HEK293 (cell line): ENCODE data around the gene MPEG1.

Experiments used
- AEBP2 ChIP-seq: fragments of 450-650 bp; formaldehyde crosslinking; IDR thresholded peaks from 2 replicates; pipeline ENCODE4 v1.5.1; 2016; ENCODE audit warnings: missing biosample characterization, missing genetic modification characterization, borderline replicate concordance
- CTCF ChIP-seq: fragments of 450-650 bp; formaldehyde crosslinking; IDR thresholded peaks from 2 replicates; pipeline ENCODE4 v1.5.1; 2016; ENCODE audit warnings: missing biosample characterization, missing genetic modification characterization
- MYNN ChIP-seq: fragments of 450-650 bp; formaldehyde crosslinking; IDR thresholded peaks from 2 replicates; pipeline ENCODE4 v1.5.1; 2016; ENCODE audit warnings: missing biosample characterization, missing genetic modification characterization, borderline replicate concordance
- RBAK ChIP-seq: fragments of 450-650 bp; formaldehyde crosslinking; IDR thresholded peaks from 2 replicates; pipeline ENCODE4 v1.5.1; 2016; ENCODE audit warnings: missing biosample characterization, missing genetic modification characterization
- REST ChIP-seq: fragments of 450-650 bp; formaldehyde crosslinking; IDR thresholded peaks from 2 replicates; pipeline ENCODE4 v1.5.1; 2016; ENCODE audit warnings: missing biosample characterization, missing genetic modification characterization
- TCF7L2 ChIP-seq: IDR thresholded peaks from 2 replicates; pipeline ENCODE4 v1.6.1; 2011; ENCODE audit warnings: low read depth, mild to moderate bottlenecking, inconsistent platforms, low read length, moderate library complexity, borderline replicate concordance
- ZBTB10 ChIP-seq: fragments of 450-650 bp; formaldehyde crosslinking; IDR thresholded peaks from 2 replicates; pipeline ENCODE4 v1.5.1; 2016; ENCODE audit warnings: missing biosample characterization, missing genetic modification characterization
- ZNF114 ChIP-seq: fragments of 450-650 bp; formaldehyde crosslinking; IDR thresholded peaks from 2 replicates; pipeline ENCODE4 v1.5.0; 2017; ENCODE audit warnings: missing biosample characterization, missing genetic modification characterization
- ZNF221 ChIP-seq: fragments of 450-650 bp; formaldehyde crosslinking; IDR thresholded peaks from 2 replicates; pipeline ENCODE4 v1.5.1; 2017; ENCODE audit warnings: missing biosample characterization, missing genetic modification characterization, borderline replicate concordance
- ZNF354C ChIP-seq: fragments of 450-650 bp; formaldehyde crosslinking; IDR thresholded peaks from 2 replicates; pipeline ENCODE4 v1.5.1; 2016; ENCODE audit warnings: missing biosample characterization, missing genetic modification characterization, low read depth, borderline replicate concordance
- ZNF398 ChIP-seq: fragments of 450-650 bp; formaldehyde crosslinking; IDR thresholded peaks from 2 replicates; pipeline ENCODE4 v1.5.1; 2017; ENCODE audit warnings: missing biosample characterization, missing genetic modification characterization
- ZNF777 ChIP-seq: fragments of 450-650 bp; formaldehyde crosslinking; IDR thresholded peaks from 2 replicates; pipeline ENCODE4 v1.5.1; 2017; ENCODE audit warnings: missing biosample characterization, missing genetic modification characterization, borderline replicate concordance

- no peak for TF ChIP-seq CTCF (tag by site-specific recombination)
- no peak for TF ChIP-seq ZNF398 (tag by site-specific recombination)
- no peak for TF ChIP-seq ZNF114 (tag by site-specific recombination)
- no peak for TF ChIP-seq ZBTB10 (tag by site-specific recombination)
- no peak for TF ChIP-seq RBAK
- no peak for TF ChIP-seq ZNF777
- TF ChIP-seq ZNF221 = no peak
- no peak for TF ChIP-seq ZNF354C
- TF ChIP-seq REST (tag by site-specific recombination) = no peak
- TF ChIP-seq MYNN (tag by site-specific recombination) = no peak
- no peak for TF ChIP-seq AEBP2 (tag by site-specific recombination)
- TF ChIP-seq TCF7L2 = no peak
Observed at GRCh38 chr11:59253001-59253400, 40.3 kb upstream of the MPEG1 start.
